GM18858 (cell line): ENCODE data around the gene KIF21A.

Experiments
- ATAC-seq: cut with Tn5 transposase; IDR thresholded peaks from one replicate; pipeline ENCODE4 v1.9.1; 2021; ENCODE audit not compliant: unreplicated experiment

Gene KIF21A

GRCh38 chr12:39431797-39432196 is 11.1 kb downstream of the KIF21A start:
- no peak for ATAC-seq

DNA sequence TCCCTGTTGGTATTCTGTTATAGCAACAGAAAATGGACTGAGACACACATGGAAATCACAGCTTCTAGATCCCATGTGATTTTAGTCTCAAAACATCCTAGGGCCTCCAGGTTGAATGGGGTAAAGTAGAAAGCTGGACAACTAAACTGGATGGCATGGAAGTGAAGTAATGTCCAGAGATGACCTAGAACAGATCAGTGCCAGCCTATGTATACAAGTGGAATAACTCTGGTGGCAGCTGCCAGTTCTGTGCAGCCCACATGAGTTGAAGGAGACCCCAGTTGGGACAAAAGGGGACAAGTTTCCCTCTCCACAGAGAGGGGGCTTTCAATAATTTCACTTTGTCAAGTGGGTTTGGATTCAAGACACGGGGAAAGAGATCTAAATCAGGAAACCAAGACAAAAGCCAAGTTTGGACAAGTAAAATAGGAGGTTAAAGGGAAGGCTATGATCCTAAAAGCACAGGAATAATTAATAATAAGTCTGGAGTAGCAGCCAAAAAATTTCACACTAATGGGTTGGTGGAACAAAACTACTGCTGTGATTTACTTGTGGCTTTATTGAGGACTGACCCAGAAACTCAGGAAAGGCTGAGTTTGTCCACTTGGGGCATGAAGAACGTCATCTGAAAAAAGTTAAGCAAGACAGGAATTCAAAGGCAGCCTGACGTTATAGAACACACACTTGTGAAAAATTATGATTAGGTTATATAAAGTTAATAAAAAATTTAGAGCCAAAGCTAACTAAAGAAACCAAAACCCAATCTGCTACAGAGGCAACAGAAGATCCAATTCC is 11.7 kb downstream of the KIF21A start:
- no peak for ATAC-seq

DNA sequence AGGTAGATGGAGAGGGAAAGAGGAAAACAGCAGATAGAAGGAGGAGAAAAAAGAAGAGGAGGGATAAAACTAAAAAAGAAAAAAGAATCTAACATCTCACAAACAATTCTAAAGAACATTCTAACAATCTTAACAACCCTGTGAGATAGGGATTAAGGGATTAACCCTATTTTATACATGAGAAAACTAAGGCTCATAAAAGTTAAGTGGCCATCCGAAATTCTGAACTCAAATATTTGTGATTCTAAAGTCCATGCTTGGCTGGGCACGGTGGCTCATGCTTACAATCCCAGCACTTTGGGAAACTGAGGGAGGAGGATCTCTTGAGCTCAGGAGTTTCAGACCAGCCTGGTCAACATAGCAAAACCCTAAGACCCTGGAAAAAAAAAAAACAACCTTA is 13.1 kb downstream of the KIF21A start:
- ATAC-seq: no peak

GRCh38 chr12:39427360-39427808 is 15.5 kb downstream of the KIF21A start:
- ATAC-seq: no peak

- no peak for ATAC-seq
These were observed 16.2 kb downstream of the KIF21A start for GRCh38 chr12:39426636-39427240.

GRCh38 chr12:39420043-39420442 is 22.9 kb downstream of the KIF21A start:
- no peak for ATAC-seq

GRCh38 chr12:39419471-39419870 is 23.4 kb downstream of the KIF21A start:
- ATAC-seq: no peak

DNA sequence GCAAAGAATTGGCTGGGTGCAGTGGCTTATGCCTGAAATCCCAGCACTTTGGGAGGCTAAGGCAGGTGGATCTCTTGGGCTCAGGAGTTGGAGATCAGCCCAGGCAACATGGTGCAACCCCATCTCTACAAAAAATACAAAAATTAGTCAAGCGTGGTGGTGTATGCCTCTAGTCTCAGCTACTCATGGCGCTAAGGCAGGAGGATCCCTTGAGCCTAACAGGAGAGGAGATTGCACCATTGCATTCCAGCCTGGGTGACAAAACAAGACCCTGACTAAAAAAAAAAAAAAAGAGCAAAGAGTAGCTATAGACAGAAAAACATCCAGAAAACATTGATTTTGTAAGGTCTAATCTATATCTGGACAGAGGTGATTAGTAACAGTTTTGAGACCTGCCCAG is 25.0 kb downstream of the KIF21A start:
- no peak for ATAC-seq

DNA sequence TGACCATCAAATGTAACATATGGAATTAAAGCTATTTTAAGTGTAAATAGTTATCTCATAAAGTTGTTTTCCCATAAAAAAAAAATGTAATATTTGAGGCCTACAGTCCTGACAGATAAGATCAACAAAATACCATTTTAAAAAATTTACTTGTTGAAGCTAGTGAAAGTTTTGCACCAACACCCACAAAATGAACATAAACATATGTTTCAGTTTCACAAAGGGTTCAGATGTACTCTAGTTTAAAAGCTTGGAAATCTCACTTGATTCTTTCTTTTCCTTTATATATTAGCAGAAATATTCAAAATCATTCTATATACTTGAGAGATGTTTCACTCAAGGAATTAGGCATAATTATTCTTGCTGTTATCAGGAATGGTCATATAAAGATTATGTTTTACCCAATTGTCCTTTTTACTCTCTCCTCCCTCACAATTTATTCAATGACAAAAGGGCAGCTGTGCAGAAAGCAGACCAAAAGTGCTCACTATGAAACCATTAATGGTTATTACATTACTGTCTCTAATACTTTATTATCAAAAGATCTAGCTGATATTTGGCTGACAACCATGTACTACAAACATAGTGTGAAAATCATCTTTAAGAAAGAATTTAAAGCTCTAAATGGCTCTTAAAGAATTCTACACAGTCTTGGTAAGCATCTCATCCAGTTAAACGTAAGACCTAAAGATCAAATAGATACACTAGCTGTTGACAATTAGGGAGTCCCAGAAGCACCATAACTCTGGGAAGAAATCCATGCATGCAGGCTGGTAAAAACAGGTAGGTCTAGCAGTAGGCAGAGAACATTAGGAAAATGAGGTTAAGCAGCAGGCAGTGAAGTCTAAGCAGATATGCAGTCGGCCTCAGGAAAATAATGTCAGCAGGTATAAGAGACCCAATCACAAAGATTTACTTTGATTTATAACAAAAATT is 28.8 kb downstream of the KIF21A start:
- no peak for ATAC-seq

- no peak for ATAC-seq
These were observed 30.7 kb downstream of the KIF21A start for GRCh38 chr12:39412210-39412609.

DNA sequence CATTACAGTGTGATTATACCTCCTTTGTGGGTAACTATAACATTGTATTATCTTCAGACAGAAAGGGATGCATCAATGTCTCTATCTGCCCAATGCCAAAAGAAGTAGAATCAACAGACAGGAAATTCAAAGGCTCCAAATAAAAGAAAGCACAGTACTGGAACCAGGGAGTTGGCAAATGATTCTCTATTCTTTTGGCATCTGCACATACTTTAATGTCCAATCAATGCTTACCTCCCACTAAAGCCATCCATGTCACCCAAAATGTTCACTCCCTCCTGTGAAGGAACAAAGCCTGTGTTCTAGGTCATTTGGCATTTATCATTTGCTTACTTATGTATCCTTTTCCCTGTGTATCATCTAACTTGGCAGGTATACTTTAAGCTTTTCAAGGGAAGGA is 36.7 kb downstream of the KIF21A start:
- ATAC-seq: no peak

- ATAC-seq: no peak
These were observed 37.3 kb downstream of the KIF21A start for GRCh38 chr12:39405580-39405979.

- no peak for ATAC-seq
These were observed 38.9 kb downstream of the KIF21A start for GRCh38 chr12:39404000-39404399.

- ATAC-seq: no peak
These were observed 39.5 kb downstream of the KIF21A start for GRCh38 chr12:39403376-39403775.

DNA sequence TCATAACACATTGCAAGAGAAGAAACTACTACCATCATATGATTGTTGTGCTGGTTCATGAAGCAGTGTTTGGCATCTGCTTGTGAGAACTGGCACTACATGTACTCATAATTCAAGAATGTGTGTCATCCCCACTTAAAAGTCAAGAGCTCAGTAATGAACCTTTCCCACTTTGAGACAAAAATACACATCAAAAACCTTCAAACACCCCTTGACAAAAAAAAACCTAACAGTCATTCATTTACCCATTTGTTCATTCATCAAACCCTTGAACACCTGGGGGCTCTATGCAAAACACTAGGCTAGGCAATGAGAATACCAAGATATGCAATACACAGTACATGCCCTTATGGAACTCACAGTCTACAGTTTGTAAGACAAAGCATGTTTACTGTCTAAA is 40.0 kb downstream of the KIF21A start:
- no peak for ATAC-seq

DNA sequence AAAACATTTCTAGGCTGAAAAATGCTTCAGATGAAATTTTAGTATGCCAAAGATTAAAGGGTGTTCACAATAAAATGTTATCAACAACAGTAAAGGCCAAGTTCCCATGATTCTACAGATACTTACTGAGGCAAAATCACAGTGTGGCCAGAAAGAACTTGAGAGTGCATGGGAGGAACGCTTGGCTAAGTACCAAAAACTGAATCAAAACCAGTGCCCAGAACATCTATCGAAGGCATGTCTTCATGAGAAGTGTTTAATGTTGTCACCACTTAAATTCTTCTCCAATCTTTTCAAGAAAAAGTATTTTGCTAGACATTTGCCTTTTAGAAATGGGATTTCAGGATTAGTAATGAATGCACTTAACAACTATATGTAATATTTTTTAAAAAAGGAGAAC is 41.5 kb downstream of the KIF21A start:
- no peak for ATAC-seq

GRCh38 chr12:39395866-39396265 is 47.1 kb downstream of the KIF21A start:
- no peak for ATAC-seq

- no peak for ATAC-seq
These were observed 49.0 kb downstream of the KIF21A start for GRCh38 chr12:39393890-39394289.

- ATAC-seq: no peak
These were observed 49.7 kb downstream of the KIF21A start for GRCh38 chr12:39393179-39393578.

DNA sequence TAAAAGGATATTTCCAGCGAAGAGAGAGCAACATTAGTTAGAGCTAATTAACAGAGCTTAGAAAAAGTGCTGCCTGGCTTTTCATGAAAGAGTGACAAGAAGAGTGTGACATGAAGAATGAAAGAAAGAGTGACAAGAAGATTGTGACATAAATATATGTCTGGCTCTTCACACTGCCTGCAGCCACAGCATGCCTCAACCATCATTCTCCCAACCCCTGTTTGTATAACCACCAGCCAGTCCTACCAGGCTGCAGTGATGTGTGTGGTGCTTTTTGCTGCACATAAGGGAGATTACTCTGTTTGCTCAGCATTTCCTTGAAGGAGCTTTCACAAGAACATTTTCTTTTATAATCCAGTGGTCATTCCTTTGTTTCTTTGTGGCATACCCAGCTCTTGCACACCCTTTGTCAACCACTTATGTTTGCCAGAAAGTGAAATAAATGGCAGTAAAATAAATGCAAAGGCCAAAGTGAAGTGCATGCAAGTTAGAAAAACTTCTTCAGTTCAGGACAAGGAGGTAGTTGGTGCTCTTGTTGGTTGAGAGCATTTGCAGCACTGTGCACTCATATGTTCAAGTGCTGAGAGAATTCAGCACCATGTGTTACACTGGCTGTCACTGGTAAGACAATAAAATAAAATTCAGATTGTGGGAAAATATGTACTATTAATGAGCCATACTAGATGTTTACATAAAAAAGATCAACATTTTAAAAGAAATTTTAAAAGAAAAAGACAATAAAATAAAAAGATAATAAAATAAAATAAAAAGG is 50.6 kb downstream of the KIF21A start:
- no peak for ATAC-seq

DNA sequence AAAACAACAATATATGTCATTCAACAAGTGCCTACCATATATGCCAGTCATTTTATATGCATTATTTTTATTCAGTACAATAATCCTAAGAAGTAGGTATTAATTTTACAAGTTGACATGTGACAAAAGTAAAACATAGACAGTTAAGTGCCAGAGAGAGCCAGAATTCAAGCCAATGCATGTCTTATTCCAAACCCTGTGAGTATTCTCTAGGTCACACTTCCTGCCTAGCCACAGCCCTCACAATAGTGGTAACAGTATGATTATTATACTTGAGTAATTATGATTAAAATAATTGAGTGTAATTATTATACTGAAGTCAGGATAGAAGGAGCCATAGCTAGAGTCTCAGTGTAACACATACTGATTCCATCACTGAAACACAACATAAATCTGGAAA is 52.2 kb downstream of the KIF21A start:
- ATAC-seq: no peak
